Sigmoid colon (tissue), 7 donors: ENCODE measurements around the gene ZBTB2. TPM values are rescaled to one million over a fixed set of nuclear protein-coding genes. Genes with fewer than 3 reads are reported as not detected.
"Not testable (repeated sequence)": the region's sequence is repeated elsewhere in the genome, so short reads cannot be mapped to it uniquely, and the experiment has no call there.

Experiments used
- DNase-seq: peaks from one replicate; pipeline ENCODE4 v3.0.0-alpha.2; 2019
- H3K27ac ChIP-seq, 4 donors: fragments of 200-600 bp; sonication (generic); one replicate each; pipeline ENCODE4 v1.5.1; 2016 to 2019; ENCODE audit warnings: mild to moderate bottlenecking in 1 of 4
- H3K27me3 ChIP-seq, 3 donors: fragments of 200-600 bp; sonication (generic); one replicate each; pipeline ENCODE4 v1.5.1; 2019; ENCODE audit warnings: mild to moderate bottlenecking in 1 of 3
- H3K36me3 ChIP-seq, 4 donors: fragments of 200-600 bp; sonication (generic); one replicate each; pipeline ENCODE4 v1.5.1; 2016 to 2019
- H3K4me1 ChIP-seq, 4 donors: fragments of 200-600 bp; sonication (generic); one replicate each; pipeline ENCODE4 v1.5.1; 2017 to 2019
- H3K4me3 ChIP-seq, 4 donors: fragments of 200-600 bp; sonication (generic); one replicate each; pipeline ENCODE4 v1.5.1; 2017 to 2019; ENCODE audit warnings: mild to moderate bottlenecking in 2 of 4, moderate library complexity in 1 of 4
- H3K9me3 ChIP-seq, 4 donors: fragments of 200-600 bp in 3 of 4; sonication (generic) in 3 of 4; one replicate each; pipeline versions ENCODE4 v1.5.1 to v1.6.1; 2013 to 2019
- EP300 ChIP-seq, 4 donors: sonication (generic); formaldehyde crosslinking; IDR thresholded peaks; one replicate each; pipeline ENCODE4 v1.6.1; 2017; ENCODE audit warnings: antibody characterized with exemption in 4 of 4
- POLR2A ChIP-seq, 2 donors: fragments of 450-650 bp; IDR thresholded peaks; one replicate each; pipeline ENCODE4 v1.6.1; 2016; ENCODE audit warnings: antibody characterized with exemption in 2 of 2, mild to moderate bottlenecking in 2 of 2, moderate library complexity in 2 of 2
- POLR2AphosphoS5 ChIP-seq, 4 donors: sonication (generic); formaldehyde crosslinking; IDR thresholded peaks; one replicate each; pipeline ENCODE4 v1.6.1; 2017; ENCODE audit warnings: antibody characterized with exemption in 4 of 4
- WGBS, 2 donors: extraction: QIAGEN DNeasy Blood & Tissue Kit; methylation state at CpG; one replicate each; pipeline ENCODE4 v1.1.7; 2013; 5-methylcytosine and 5-hydroxymethylcytosine counted together
- intact Hi-C: fragments of 100-400 bp; cut with DNase I; formaldehyde crosslinking; loops from one replicate; pipeline ENCODE4 v1.15.1; 2023
- polyA plus RNA-seq, 3 donors: library from polyadenylated mRNA; stranded (reverse); fragments of 200-250 nt; gene quantifications; one replicate each; pipeline ENCODE4 v1.2.3, GENCODE V29; 2013
- total RNA-seq, 4 donors: library from RNA; depleted of rRNA; stranded (reverse); fragments of >200 nt; gene quantifications; one replicate each; pipeline ENCODE4 v1.1.0, GENCODE V29; 2016
- TF ChIP-seq, protein P1 (sequence below), 4 experiments: fragments of 450-650 bp in 3 of 4; fragments of 200-600 bp in 1 of 4; IDR thresholded peaks; one replicate each; pipeline ENCODE4 v1.5.1; 2016 to 2019; ENCODE audit warnings: antibody characterized with exemption in 4 of 4, mild to moderate bottlenecking in 3 of 4, moderate library complexity in 2 of 4
- donor health status: healthy with polysubstance abuse.
- donor health status: Bipolar disorder and iron deficiency.
- donor health status: healthy.

ZBTB2 gene
- total and polyA plus RNA-seq, 7 donors: 5.8 to 11.5 (median 8.6) TPM

DNA sequence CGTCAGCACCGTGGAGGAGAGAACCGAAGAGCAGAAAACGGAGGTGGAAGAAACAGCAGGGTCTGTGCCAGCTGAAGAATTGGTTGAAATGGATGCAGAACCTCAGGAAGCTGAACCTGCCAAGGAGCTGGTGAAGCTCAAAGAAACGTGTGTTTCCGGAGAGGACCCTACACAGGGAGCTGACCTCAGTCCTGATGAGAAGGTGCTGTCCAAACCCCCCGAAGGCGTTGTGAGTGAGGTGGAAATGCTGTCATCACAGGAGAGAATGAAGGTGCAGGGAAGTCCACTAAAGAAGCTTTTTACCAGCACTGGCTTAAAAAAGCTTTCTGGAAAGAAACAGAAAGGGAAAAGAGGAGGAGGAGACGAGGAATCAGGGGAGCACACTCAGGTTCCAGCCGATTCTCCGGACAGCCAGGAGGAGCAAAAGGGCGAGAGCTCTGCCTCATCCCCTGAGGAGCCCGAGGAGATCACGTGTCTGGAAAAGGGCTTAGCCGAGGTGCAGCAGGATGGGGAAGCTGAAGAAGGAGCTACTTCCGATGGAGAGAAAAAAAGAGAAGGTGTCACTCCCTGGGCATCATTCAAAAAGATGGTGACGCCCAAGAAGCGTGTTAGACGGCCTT is 41.6 kb downstream of the ZBTB2 start:
- Histone ChIP-seq H3K4me1 (peaks cover 0 to 20% (median 9%) of the 10 kb centered on the region in 4 donors), H3K27me3 (no peaks in the 10 kb centered on the region), H3K27ac (no peak overlapping the region), H3K4me3 (no peak overlapping the region), H3K36me3 (peaks cover 11 to 53% (median 18%) of the 10 kb centered on the region in 4 donors), H3K9me3 (no peaks in the 10 kb centered on the region)
- TF ChIP-seq, protein P1, sequence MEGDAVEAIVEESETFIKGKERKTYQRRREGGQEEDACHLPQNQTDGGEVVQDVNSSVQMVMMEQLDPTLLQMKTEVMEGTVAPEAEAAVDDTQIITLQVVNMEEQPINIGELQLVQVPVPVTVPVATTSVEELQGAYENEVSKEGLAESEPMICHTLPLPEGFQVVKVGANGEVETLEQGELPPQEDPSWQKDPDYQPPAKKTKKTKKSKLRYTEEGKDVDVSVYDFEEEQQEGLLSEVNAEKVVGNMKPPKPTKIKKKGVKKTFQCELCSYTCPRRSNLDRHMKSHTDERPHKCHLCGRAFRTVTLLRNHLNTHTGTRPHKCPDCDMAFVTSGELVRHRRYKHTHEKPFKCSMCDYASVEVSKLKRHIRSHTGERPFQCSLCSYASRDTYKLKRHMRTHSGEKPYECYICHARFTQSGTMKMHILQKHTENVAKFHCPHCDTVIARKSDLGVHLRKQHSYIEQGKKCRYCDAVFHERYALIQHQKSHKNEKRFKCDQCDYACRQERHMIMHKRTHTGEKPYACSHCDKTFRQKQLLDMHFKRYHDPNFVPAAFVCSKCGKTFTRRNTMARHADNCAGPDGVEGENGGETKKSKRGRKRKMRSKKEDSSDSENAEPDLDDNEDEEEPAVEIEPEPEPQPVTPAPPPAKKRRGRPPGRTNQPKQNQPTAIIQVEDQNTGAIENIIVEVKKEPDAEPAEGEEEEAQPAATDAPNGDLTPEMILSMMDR (IDR thresholded peaks at IDR 0.05): no peak
- TF ChIP-seq POLR2A (IDR thresholded peaks at IDR 0.05) (no peak), EP300 (IDR thresholded peaks at IDR 0.05) (no peak), POLR2AphosphoS5 (IDR thresholded peaks at IDR 0.05) (no peak)
- WGBS, 2 donors: 92 to 93% methylated on average over 19 of the region's 19 CpGs
- intact Hi-C loops: no loop called here
- DNase-seq: no peak

DNA sequence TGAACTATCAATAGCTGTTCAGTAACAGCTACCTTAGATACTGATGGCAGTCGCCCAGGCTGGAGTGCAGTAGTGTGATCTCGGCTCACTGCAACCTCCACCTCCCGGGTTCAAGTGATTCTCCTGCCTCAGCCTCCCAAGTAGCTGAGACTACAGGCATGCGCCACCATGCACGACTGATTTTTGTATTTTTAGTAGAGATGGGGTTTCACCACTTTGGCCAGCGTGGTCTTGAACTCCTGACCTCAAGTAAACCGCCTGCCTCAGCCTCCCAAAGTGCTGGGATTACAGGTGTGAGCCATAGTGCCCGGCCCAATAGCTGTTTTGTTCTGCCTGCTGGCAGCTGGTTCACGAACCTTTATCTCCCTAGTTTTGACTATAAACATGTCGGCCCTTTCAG is 48.6 kb downstream of the ZBTB2 start:
- H3K27ac ChIP-seq: peak overlapping the region in 1 of 4 donors; percentile 51
- peaks cover 0 to 47% (median 25%) of the 10 kb centered on the region in 4 donors for H3K4me1 ChIP-seq
- WGBS, 2 donors: 91 to 92% methylated on average over 10 of the region's 10 CpGs
- DNase-seq, H3K27me3 ChIP-seq, H3K4me3 ChIP-seq, H3K9me3 ChIP-seq, intact Hi-C loops, H3K36me3 ChIP-seq: not testable (repeated sequence)

DNA sequence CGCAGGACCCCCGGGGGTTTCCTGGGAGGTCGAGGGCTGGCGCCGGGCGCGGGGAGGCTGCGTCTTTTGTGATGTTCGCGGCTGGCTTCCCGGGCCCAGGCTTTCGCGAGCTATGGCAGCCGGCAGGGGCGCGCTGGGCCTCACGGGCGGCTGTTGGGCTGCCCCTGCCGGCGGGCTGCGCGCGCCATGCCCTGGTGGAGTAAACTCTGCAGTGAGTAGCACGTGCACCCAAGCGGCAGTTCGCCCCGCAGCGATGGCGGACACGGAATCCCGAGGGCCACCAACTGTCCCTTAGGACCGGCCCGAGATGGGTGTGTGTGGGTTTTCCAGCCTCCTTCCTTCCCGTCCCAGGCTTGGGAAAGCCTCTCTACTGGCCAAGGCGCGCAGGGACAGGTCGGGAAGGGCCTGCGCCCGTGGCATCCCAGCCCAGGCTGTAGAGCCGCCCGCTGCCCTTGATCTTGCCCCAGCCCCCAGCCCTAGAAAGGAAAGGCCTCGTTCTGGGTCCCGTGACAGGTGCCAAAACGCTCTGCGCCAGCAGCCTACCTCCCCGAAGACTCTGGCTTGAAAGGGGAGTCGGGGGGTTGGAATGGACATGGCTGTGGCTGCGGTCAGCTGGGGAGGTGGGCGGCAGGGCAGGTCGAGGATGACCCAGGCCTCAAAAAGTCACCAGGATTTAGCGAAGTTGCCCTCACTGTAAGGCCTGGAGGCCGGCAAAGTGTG is 49.7 kb downstream of the ZBTB2 start:
- peaks cover 0 to 10% (median 3%) of the 10 kb centered on the region in 4 donors for H3K36me3 ChIP-seq
- TF ChIP-seq, protein P1 (IDR thresholded peaks at IDR 0.05): no peak
- peak overlapping the region in 1 of 4 donors; percentile 51 for H3K27ac ChIP-seq
- 94 to 96% methylated on average over 52 of the region's 52 CpGs for WGBS, 2 donors
- no peaks in the 10 kb centered on the region for H3K9me3 ChIP-seq
- H3K27me3 ChIP-seq: no peaks in the 10 kb centered on the region
- H3K4me3 ChIP-seq: no peak overlapping the region
- intact Hi-C loops: no loop called here
- DNase-seq: no peak
- peaks cover 0 to 42% (median 24%) of the 10 kb centered on the region in 4 donors for H3K4me1 ChIP-seq

DNA sequence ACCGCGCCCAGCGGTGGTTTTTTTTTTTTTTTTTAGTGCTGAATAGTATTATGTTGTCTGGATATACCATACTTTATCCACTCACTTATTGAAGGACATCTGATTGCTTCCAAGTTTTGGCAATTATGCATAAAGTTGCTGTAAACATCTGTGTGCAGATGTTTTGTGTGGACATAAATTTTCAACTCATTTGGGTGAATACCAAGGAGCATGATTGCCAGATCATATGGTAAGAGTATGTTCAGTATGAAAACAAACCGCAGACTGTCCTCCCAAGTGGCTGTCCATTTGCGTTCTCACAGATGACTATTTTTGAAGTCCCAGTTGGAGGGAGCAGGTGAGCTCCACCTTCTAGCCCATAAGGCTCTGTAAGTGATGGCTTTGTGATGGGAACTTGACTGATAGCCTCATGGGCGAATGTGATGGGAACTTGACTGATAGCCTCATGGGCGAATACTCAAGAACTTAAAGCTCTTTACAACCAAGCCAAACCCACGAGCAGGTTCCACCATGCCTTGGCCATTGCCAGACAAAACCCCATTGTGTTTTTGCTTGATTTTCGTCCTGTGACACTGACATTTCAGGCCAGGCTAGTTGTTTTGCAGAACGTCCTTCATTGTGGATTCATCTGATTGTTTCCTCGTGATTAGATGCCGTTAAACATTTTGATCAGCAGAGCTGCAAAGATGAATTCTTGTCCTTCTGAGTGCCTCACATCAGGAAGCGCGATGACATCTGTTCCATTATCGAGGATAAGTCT is 51.0 kb downstream of the ZBTB2 start:
- no peak for TF ChIP-seq POLR2AphosphoS5 (IDR thresholded peaks at IDR 0.05)
- no peak for TF ChIP-seq POLR2A (IDR thresholded peaks at IDR 0.05)
- TF ChIP-seq, protein P1 (IDR thresholded peaks at IDR 0.05): no peak
- 85 to 86% methylated on average over 15 of the region's 15 CpGs for WGBS, 2 donors
- intact Hi-C loops: no loop called here
- Histone ChIP-seq H3K27me3 (no peaks in the 10 kb centered on the region), H3K27ac (no peak overlapping the region), H3K4me3 (no peak overlapping the region), H3K9me3 (no peaks in the 10 kb centered on the region), H3K36me3 (peaks cover 0 to 10% (median 3%) of the 10 kb centered on the region in 4 donors), H3K4me1 (peaks cover 0 to 30% (median 17%) of the 10 kb centered on the region in 4 donors)
- DNase-seq: no peak

DNA sequence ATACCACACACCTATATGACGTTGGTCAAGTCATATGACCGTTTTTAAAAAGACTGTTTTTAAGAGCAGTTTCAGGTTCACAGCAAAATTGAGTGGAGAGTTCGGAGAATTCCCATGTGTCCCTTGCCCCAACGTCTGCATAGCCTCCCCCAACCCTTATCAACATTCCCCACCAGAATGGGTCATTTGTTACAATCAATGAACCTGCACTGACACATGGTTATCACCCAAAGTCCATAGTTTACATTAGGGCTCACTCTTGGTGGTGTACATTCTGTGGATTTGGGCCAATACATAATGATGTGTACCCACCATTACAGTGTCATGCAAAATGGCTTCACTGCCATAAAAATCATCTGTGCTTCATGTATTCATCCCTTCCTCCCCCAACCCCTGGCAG is 52.0 kb downstream of the ZBTB2 start:
- TF ChIP-seq EP300 (IDR thresholded peaks at IDR 0.05): no peak
- no peak for TF ChIP-seq POLR2A (IDR thresholded peaks at IDR 0.05)
- no peak for TF ChIP-seq POLR2AphosphoS5 (IDR thresholded peaks at IDR 0.05)
- TF ChIP-seq, protein P1 (IDR thresholded peaks at IDR 0.05): no peak
- intact Hi-C loops: no loop called here

More for the DNA sequence above, 52.0 kb downstream of the ZBTB2 start:
- WGBS, 2 donors: 75 to 79% methylated on average over 4 of the region's 4 CpGs
- Histone ChIP-seq H3K36me3 (peaks cover 0 to 10% (median 3%) of the 10 kb centered on the region in 4 donors), H3K27ac (peak overlapping the region in 2 of 4 donors; percentile 37 to 44), H3K4me1 (peaks cover 0 to 34% (median 17%) of the 10 kb centered on the region in 4 donors), H3K4me3 (no peak overlapping the region), H3K9me3 (no peaks in the 10 kb centered on the region), H3K27me3 (no peaks in the 10 kb centered on the region)
- no peak for DNase-seq
